ENCODE data around the gene MOV10.
"Not testable (repeated sequence)": the region's sequence is repeated elsewhere in the genome, so short reads cannot be mapped to it uniquely, and the experiment has no call there.

DNA sequence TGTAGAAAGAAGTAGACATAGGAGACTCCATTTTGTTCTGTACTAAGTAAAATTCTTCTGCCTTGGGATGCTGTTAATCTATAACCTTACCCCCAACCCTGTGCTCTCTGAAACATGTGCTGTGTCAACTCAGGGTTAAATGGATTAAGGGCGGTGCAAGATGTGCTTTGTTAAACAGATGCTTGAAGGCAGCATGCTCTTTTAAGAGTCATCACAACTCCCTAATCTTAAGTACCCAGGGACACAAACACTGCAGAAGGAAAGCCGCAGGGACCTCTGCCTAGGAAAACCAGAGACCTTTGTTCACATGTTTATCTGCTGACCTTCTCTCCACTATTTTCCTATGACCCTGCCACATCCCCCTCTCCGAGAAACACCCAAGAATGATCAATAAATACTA, 54.6 kb downstream of the MOV10 start:
- TF ChIP-seq CTCF, POLR2AphosphoS5 (IDR thresholded peaks at IDR 0.05): not testable (repeated sequence)

All from stomach (tissue), 4 donors.